HG02623 (cell line): Measurements from ENCODE around the gene NTPCR.
"Not testable (repeated sequence)": the region's sequence is repeated elsewhere in the genome, so short reads cannot be mapped to it uniquely, and the experiment has no call there.

Source experiments
- ATAC-seq: cut with Tn5 transposase; IDR thresholded peaks from one replicate; pipeline ENCODE4 v1.9.1; 2021; ENCODE audit warnings: moderate library complexity; ENCODE audit not compliant: unreplicated experiment

NTPCR gene, protein sequence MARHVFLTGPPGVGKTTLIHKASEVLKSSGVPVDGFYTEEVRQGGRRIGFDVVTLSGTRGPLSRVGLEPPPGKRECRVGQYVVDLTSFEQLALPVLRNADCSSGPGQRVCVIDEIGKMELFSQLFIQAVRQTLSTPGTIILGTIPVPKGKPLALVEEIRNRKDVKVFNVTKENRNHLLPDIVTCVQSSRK

DNA sequence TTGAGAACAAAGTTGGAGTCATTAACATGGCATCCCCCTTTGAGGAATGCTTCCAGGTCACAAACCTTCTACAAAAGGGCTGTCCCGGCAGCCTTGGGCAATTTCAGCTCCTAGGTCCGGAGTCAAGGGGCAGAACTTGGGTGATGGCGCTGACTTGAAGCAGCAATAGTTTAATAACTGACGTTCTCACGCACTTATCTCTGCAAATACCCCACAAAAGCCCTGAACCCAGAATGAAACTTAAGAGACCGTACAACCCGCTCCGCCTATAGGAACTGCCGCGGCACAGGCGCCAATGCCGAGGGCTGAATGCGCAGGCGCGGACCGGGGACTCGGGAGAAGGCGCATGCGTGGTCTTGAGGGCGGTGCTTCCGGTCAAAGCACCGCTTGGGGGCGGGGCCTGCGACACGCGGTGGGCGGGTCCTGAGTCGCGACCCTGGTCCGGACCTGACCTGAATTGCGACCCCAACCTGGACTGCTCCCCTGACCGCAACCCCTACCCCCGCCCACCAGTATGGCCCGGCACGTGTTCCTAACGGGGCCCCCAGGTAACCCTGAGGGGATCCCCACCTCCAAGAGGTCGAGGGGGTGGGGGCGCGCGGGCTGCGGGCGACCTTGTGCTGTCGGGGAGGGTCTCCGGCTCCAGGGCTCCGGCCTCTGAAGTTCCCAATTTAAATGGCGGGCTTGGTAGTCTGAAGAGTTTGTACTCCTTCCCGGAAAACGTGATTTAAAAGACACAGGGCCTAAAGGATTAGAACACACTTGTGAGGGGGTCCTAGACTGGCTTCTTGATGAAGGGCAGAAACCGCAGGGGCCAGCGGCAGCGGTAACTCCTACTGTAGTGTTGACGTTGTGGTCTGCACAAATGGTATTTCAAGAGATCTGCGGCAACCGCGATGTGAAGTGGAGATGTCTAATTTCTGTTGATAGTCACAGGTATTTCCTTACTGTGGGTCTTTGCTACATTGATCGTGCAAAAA lies at the start of gene NTPCR:
Gene NTPCR, plus strand, starts transcription at position 415 of the 980 bp plus-strand sequence. Its CDS starts 100 bp downstream, at position 515.
- ATAC-seq: peak; percentile 82

DNA sequence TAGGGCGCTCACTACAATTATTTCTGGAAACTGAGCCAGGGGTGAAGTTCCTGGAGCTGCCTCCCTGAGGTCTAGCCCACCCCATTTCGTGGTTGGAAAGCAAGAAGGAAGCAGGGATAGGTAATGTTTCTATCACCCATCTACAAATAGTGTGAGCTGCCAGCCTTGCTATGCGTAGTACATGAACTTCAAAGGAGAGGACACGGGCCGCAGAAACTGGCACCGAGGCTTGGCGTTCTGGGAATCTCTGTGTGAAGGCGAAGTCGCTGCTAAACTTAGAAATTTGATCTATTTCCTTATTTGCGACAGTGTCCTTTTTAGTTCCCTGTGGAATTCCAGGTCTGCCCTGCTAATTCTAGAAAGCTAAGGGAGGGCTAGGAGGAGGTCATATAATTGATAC lies 49.6 kb upstream of the NTPCR start:
- ATAC-seq: no peak

DNA sequence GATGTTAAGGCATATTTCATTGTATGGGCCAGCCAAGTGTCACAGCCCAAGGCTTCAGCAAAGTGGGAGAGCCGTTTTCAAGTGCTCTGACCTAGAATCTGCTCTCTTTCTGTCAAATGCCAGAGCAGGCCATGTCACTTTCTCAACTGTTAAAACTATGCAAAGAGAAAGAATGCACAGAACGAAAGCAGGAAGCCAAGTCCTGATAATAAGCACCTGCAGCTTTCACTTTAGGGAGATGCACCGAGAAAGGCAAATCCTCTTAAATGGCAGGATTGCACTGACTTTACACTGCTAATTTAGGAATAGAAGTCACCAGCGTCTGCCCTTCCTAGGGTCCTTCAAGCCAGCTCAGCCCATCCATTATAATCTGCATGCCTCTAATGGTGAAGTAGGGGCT lies 49.2 kb upstream of the NTPCR start:
- no peak for ATAC-seq

DNA sequence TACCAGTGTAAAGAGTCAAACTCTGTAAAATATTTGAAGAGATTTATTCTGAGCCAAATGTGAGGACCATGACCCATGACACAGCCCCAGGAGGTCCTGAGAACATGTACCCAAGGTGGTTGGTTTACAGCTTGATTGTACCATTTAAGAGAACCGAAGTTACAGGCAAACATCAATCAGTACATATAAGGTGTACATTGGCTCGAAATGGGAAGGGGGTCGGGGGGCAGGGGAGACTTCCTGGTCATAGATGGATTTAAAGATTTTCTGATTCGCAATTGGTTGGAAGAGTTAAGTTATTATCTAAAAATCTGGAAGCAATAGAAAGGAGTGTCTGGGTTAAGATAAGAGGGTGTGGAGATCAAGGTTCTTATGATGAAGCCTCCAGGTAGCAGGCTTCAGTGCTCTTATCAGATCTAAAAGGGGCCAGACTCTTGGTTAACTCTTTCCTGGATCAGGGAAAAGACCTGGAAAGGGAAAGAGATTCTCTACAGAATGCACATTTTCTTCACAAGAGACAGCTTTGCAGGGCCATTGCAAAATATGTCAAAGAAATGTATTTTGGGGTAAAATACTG lies 47.5 kb upstream of the NTPCR start:
- ATAC-seq: no peak

DNA sequence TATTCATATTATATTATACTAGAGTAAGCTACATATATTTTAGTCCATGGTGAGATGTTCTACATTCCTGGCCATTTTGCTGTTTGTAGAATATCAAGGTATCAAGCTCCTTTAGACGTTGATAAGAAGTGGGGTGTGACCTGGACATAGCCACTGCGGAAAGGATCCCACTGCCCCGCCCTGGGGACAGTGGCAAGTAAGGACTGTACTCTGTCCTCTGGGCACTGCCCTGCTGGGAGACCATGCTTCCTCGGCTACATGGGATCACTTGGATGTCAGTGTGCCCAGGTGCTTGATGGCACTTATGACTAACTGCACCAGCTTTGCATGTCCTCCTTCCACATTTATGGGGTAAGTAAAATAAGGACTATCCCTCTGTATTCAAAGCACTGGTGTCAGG lies 46.3 kb upstream of the NTPCR start:
- no peak for ATAC-seq

DNA sequence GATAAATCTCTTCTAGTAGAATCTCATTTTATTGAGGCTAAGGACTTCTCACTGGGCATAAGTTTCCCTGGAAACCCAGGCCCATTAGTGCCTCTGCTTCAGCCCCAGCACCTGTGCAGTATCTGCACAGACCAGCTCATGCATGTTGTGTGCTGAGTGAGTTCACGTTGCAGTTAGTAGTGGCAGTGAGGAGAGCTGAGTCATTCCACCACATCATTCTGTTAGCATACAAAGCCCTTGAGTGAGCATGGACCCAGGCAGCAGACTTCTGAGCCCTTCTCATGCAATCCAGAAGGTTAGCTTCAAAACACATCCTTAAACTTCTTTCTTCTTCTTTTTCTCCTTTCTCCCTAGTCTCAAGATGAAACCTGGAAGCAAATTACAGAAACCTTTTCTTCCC lies 45.8 kb upstream of the NTPCR start:
- no peak for ATAC-seq

DNA sequence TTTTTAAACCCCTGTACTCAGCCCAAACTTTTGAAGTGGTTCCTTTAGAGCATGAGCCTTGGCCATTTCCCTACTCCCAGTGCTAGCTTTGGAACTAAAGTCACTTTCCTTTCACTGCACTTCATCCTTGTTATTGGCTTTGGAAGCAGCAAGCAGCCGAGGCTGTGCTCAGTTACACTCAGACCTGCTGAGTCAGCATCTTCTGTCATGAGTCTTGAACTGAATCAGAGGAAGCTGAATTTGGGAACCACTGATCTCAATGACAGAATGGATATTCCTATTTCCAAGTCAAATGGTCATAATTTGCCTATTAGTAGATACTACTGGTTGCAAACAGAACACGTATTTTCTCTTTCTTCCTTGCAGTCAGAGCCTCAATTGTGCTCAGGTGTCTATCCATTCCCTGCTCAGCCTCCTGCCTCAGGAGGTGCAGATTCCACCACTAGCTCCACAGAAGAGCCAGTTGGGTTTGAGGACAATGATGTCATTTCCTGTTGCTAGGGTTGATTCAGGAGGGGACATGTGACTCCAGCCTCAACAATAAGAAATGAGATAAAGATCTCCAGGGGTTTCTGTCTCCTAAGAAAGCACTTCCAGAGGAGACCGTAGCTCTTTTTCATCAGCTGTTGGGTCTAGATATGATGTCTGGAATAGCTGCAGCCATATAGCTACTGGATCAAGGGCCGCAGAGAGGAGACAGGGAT lies 44.9 kb upstream of the NTPCR start:
- no peak for ATAC-seq

DNA sequence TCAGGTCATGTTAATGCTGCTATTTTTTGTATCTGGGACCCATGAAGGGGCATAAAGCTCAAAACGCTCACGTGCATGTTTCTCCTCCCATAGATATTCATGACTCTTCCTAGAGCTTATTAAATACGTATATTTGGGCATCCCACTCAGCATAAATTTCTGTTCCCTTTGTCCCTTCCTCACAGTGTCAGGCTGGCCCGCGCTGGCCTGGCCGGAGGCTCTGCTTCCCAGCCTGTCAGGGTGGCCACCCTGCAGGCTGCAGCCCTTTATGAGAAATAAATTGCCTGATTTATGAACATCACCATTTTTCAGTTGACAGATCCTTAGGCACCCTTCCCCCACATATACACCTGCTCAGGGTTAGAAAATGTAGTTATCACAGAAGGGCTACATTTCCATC lies 44.0 kb upstream of the NTPCR start:
- no peak for ATAC-seq

DNA sequence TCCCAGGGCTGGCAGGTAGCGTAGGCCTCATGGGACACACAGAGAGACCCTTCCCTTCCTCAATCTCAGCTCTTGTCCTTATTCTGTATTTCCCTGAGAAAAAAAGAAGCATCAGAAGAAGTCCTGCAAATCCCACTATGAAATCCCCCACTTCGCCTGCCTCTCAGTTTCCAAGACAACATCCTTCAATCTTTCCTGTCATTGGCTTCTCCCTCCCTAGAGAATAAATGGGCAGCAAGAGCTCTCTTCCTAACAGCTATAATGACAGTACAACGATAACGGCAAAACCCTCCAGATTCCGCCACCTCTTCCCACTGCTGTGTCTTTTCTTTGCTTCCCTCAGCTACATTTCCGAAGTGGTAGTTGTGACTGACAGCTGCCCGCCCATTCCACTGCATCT lies 41.6 kb upstream of the NTPCR start:
- no peak for ATAC-seq

DNA sequence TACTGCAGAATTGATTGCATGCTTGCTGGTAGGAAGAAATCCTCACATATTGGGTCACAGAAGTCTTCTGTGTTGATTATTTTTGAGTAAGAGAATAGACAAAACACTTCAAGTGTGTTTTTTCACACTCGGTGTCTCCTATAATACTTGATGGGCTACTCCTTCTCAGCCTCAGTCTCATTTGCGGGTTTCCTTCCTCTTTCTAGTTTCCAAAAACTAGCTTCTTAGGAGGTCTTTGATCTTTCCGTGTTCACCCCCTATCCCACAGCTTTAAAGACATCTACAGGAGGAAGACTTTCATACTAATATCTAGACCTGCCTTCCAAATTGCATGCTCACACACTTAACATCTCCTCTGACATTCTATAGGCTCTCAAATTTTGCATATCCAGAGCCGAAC lies 40.7 kb upstream of the NTPCR start:
- no peak for ATAC-seq

DNA sequence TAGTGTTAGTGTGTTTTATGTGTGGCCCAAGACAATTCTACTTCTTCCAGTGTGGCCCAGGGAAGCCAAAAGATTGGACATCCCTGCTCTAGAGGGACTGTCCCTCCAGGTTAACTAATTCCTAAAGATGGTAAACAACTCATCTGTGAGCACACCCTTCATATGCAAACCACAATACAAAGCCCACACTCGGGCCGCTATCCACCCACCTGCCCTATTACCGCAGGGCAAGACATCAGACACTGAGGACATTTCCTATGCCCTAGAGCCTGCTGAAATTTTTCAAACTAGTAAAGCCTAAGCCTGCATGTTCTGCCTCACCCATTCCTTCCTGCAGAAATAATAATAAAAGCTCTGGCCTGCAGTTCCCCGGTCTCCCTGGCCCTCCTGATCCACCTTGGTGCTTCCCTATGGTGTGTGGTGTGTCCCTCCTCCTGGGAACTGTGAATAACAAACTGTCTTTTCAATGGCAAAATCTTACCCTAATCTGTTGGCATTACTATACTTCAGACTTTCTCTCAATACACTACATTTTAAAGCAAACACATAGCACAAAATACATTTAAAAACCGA lies 39.3 kb upstream of the NTPCR start:
- no peak for ATAC-seq

DNA sequence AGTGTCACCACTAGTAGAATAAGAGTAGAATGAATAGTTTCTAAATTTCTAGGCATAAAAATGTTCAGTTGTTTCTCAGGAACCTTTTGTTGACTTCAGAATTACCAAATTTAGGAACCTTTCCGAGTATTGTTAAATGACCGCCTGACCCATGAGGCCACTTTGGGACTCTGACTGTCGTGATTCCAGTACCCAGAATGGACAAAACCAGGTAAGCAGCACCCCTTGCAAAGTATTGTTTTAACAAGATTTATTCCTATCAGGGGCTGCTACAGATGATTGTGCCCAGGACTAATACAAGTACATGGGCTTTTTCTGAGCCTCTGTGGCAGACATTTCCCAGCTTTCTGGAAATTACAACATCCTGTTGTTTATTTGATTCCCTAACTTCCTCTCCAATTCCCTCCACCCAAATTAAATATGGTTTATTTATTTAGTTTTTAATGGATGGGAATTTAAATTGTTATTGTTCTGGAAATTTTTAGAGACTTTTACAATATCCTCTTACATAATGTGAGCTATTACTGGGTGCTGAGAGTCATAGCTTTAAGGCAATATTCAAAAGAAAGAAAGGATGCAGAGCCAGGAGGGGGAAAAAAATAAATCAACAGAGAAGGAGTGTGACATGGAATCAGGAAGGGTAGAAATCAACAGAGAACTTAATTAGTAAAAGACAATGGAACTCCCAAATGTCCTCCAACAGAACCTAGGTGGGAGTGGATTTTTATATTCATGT lies 37.4 kb upstream of the NTPCR start:
- no peak for ATAC-seq

DNA sequence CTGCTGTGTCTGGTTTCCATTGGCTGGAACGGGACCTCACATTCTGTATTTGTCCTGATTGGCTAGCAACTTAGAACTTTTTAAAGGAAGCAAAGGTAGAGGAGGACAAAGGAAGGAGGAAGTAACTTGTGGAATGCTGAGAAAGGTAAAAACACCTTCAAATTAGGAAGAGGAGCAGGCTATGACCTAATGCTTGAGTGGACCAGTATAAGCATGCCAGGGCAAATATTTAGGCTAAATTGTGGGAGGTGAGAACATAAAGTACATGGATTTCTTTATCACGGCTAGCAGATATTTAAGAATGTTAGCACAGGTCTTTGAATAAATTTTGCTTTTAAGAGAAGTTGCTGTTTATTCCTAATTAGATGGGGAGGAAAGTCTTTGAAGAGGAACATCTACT lies 36.1 kb upstream of the NTPCR start:
- ATAC-seq: not testable (repeated sequence)

DNA sequence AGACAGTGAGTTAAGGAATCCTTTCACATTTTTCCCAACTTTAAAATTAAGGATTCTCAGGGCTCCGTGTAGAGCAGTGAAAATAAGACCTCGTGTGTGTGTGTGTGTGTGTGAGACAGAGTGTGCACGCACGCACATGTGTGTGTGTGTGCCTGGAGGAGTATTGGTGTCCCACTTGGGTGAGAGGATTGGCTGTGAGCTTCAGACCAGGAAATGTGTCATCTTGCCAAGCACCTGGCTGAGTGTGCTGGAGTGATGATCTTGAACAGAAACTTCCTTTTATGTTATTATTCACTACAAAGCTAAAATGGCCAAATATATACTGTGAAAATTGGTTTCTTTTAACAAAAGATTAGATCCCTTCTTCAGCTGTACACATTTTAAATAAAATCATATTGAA lies 35.2 kb upstream of the NTPCR start:
- ATAC-seq: no peak

DNA sequence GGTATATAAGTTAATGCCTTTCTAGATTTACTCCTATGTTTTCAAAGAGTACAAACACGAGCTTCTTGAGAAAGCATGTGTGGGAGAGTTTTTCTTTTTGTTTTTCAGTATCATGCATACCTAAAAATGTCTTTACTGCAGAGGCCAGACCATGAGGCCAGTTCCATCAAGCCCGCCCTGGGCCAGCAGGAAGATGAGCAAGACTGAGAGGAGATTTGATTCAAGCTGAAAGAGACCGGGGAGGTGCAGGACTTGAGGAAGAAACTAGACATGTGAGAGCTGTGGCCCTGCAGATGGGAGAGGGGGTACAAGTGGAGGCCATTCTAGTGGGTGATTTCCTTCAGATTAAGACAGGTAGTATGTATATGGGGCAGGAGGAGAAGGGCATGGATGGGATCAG lies 33.4 kb upstream of the NTPCR start:
- no peak for ATAC-seq

DNA sequence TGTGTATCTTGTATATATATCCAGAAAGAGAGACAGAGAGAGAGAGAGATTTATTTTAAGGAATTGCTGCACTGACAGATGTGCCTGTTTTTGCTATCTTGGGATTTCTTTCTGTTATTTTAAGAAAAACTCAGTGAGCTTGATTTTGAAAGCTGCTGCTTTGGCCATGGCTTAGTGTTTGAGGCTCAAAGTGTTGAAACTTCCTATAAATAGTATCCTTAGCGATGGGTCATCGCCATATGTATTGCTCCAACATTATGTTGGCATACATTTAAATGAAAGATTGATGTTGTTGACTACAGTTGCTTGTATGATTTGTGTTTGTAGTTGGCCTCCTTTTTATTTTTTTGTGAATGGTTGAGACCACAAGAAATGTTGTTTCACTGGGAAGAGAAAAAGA lies 29.0 kb upstream of the NTPCR start:
- ATAC-seq: no peak

DNA sequence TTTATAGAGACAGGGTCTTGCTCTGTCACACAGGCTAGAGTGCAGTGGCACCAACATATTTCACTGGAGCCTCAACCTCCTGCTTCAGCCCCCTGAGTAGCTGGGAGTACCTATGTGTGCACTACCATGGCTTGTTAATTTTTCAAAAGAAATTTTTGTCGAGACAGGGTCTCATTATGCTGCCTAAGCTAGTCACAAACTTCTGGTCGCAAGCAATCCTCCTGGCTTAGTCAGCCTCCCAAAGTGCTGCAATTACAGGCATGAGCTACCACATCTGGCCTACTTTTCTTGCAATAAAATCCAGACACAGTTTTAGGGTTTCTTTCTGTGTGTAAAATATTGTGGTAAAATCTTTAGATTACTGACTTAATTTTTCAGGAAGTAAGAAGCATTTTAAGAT lies 27.9 kb upstream of the NTPCR start:
- no peak for ATAC-seq

DNA sequence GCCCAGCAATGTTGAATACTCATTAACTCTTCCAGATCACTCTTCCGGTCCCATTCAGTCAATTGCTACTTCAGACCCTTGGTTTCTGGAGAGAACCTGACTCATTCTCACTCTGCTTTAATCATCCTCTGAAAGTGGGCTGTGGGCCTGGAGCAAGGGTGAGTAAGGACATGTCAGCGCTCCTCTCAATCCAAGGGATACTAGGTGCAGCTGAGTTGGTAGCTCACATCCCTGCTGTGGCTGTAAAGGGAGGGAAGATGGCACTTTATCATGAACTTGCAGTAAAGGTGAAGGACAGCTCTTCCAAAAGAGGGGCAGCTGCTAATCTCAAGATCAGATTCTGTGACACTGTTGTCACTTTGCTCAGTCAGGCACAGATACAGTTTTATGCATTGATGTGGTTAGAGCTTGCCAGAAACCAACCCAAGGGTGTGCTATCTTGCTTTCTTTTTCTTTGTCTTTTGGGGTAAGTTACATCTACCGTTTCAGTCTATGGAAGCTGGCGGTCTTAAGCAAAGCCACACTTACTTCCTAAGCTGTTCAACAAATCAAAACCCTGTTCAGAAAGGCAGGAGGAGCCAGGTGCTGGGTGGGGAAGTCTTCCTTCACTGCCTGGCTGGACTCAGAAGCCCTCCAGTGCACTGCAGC lies 26.5 kb upstream of the NTPCR start:
- peak; percentile 52 for ATAC-seq

DNA sequence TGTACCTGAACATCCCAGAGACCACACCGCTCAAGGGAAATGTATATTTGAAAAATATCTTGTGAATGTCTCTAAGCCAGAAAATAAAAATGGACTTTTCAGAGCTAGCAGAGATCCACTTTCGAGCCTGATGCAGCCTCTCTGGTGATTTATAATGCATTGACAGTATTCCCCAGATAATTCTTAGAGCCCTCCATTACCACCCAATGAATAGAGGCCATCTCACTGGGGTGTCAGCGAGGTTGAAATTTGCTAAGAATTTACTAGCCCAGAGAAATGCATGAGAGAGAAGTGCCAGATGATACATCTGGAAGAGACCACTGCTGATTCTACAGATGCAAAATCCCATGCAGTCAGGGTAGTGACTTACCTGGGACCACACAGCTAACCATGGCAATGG lies 25.5 kb upstream of the NTPCR start:
- ATAC-seq: no peak
